ENCODE results near the gene KCTD19.

The KCTD19 gene

DNA sequence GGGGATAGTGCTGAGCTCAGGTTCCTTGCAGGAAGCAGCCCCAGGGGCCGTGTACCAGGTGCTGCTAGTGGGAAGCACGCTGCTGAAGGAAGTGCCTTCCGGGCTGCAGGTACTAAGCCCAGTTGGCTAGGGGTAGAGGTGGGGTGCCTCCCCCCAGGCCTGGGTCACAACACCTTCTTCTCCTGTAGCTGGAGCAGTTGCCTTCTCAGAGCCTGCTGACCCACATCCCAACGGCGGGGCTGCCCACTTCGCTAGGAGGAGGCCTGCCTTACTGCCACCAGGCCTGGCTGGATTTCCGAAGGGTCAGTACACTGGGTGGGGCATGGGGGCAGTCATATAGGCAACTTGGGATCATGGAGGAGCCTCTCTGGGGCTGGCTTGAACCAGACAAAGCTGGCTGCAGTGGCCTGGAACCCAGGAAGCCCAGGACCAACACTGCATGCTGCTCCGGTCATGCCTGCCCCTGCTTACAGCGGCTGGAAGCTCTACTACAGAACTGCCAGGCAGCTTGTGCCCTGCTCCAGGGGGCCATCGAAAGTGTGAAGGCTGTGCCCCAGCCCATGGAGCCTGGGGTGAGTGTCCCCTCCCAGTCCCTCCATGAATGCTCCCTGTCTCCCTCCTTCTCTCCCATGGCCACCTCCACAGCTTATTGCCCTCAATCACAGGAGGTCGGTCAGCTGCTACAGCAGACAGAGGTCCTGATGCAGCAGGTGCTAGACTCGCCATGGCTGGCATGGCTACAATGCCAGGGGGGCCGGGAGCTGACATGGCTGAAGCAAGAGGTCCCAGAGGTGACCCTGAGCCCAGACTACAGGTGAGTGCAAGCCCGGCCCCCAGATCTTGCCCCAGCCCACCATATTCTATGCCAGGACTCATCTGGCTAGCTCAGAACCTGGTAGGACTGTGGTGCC, 44.8 kb downstream of the KCTD19 start:
- TF ChIP-seq GATA3 (IDR thresholded peaks at IDR 0.05; ENCODE audit: low read depth, low read length) (no peak), GATA2 (IDR thresholded peaks at IDR 0.05; ENCODE audit: low read depth, low read length) (no peak)

DNA sequence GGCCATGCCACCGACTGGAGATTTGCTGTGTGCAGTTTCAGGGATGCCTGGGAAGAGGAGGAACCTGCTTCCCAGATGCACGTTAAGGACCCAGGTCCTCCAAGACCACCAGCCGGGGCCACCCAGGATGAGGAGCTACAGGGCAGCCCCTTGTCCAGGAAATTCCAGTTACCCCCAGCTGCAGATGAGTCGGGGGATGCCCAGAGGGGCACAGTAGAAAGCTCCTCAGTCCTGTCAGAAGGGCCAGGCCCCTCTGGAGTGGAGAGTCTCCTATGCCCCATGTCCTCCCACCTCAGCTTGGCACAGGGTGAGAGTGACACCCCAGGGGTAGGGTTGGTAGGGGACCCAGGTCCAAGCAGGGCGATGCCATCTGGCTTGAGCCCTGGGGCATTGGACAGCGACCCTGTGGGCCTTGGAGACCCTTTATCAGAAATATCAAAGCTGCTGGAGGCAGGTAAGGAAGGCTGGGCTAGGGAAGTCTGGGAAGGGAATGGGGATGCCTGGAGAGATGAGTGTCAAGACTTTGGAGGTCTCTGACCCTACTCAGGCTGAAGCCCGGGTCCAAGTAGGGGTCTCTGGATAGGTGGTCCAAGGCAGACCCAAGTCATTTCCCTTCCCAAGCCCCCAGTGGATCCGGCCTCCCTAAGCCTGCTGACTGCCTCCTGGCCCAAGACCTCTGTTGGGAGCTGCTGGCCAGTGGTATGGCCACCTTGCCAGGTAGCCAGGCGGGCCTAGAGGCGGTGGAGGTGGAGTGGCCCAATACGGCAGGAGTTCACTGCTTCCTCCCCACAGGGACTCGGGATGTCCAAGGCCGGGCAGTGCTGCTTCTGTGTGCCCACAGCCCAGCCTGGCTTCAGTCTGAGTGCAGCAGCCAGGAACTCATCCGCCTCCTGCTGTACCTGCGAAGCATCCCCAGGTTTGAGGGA, 46.2 kb downstream of the KCTD19 start:
- TF ChIP-seq GATA3 (IDR thresholded peaks at IDR 0.05; ENCODE audit: low read depth, low read length) (no peak), GATA2 (IDR thresholded peaks at IDR 0.05; ENCODE audit: low read depth, low read length) (no peak)

DNA sequence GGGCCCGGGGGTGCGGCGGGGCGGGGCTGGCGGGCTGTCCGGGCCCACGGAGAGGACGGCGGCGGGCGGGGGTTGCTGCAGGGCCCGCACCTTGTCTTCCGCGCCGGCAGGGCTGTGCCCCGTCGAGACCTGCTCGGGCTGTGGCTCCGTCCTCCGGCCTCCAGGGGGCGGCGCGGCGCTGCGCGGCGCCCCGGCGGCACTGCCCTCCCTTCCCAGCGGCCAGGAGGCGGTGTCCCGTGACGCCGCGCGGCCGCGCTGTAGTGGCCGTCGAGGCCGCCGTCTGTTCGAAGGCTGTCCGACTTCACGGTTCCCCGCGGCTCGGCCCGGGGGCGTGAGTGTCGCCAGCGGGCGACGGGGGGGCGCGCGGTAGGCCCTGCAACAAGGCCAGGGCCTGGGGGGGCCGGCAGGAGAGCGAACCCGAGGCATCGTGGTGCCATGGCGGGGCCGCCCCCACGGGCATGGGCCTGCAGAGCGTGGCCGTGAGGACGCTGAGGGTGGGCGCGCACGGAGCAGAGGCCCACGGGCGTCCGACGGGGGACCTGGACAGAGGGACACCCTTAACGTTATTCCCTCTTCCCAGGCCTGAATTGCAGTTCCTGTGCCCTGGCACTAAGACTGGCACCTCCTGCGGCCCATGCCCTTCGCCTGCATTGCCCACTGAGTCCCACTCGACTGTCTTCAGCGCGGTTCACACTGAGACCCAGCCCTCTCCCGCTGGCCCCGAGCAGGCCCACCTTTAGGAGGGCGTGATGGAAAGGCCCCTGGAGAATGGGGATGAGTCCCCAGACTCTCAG, 47.0 kb downstream of the KCTD19 start, which contains the start of gene PLEKHG4:
Gene PLEKHG4, plus strand, starts transcription at position 237 of the 794 bp plus-strand sequence. Its CDS starts 513 bp downstream, at position 750.
- no peak for TF ChIP-seq GATA3 (IDR thresholded peaks at IDR 0.05; ENCODE audit: low read depth, low read length)
- no peak for TF ChIP-seq GATA2 (IDR thresholded peaks at IDR 0.05; ENCODE audit: low read depth, low read length)

DNA sequence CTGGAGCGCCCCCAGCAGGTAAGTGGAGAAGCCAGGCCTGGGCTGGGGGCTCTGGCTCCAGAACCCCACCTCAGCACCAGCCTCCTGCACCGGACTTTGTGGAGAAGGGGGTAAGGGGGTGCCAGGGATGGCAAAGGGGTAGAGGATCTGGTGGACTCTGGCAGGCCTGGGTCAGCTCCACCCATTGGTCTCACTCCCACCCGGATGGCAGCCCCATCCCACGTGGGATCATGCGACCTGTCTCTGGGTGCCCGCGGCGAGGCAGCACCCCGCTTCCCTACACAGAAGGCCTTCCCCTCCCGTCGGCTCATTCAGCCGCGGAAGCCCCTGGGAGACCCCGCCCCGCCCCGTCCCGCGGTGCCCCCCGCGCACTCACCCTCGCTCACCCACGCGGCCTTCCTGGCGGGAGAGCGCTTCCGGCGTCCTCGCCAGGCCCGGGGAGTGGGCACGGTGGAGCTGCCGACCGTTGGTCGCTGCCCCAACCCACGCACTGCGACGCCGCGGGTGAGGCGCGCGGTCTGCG, 47.7 kb downstream of the KCTD19 start:
- TF ChIP-seq GATA2 (IDR thresholded peaks at IDR 0.05; ENCODE audit: low read depth, low read length) (no peak), GATA3 (IDR thresholded peaks at IDR 0.05; ENCODE audit: low read depth, low read length) (no peak)

DNA sequence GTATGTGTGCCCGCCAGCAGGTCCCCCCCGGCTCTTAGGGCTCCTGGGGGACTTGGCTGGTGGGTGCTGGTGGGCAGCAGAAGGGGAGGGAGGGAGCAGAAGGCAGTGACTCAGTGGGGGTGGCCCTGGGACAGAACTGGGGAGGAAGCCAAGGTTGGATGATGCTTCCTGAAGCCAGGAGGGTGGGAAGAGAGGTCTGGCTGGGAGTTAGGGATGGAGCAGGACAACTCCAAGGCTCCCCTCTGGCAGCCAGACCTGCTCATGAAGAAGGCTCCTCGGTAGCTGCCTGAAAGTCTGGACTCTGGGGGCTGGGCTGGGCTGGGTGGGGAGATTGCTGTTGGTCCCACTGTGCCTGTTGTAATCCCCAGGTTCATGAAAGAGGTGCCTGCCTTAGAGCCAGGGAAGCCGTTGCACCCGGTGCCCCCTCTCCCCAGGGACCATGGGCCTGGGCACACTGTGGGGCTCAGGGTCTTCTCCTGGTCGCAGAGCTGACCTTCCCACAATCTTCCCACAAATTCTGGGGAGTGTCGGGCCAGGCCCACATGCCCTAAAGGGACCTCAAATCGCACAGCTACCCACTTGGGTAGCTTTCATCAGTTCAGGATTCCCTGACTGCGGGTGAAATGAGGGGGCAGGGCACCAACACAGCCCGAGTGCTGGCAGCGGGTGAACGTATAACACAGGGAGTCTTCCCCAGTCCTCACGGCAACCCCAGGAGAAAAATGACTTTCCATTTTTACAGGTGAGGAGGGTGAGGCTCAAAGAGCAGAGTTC, 48.4 kb downstream of the KCTD19 start:
- TF ChIP-seq GATA3 (IDR thresholded peaks at IDR 0.05; ENCODE audit: low read depth, low read length) (no peak), GATA2 (IDR thresholded peaks at IDR 0.05; ENCODE audit: low read depth, low read length) (no peak)

DNA sequence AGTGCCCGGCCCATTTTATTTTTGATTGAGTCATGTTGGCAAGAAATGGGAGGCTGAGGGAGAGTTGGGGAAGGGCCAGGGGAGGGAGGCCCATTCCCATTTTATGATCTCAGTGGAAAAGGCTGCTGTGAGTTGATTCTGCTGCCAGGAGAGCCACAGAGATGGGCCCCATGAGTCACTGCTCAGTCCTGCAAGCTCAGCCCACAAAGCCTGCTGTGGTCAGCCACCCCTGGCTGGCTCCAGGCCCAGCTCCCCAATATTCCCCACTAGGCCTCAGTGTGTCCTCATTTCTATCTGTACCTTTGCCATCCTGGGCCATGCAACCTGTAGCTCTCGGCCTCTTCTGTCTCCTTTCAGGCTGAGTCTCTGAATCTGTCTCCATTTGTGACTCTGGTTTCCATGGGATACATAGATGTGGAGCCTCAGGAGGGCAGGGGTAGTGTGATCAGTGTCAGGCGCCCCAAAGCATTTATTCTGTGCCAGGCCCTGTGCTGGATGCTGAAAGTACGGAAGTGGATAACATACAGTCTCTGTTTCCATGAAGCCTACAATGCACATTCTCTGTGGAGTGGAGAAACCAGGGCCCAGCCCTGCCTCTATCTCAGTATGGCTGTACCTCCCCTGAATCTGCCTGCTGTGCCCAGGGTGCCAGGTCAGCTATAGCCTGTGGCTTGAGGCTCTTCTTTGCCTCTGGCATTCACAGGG, 49.1 kb downstream of the KCTD19 start:
- TF ChIP-seq GATA3 (IDR thresholded peaks at IDR 0.05; ENCODE audit: low read depth, low read length), result no peak
- no peak for TF ChIP-seq GATA2 (IDR thresholded peaks at IDR 0.05; ENCODE audit: low read depth, low read length)

DNA sequence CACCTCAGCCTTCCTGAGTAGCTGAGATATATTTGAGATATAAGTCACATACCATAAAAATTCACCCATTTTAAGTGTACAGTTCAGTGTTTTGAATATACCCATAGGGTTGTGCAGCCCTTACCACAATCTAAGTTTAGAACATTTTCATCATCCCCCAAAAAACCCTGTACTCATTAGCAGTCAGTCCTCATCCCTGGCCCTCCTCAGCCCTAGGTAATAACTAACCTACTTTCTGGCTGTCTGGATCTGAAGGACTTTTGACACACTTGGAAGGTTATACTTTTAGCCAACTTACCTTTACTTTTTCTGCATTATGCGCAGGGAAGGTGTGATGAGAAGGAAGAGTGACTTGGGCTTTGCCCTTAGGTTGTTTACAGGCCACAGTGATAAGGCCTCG, 51.2 kb downstream of the KCTD19 start:
- TF ChIP-seq GATA2 (IDR thresholded peaks at IDR 0.05; ENCODE audit: low read depth, low read length), result no peak
- TF ChIP-seq GATA3 (IDR thresholded peaks at IDR 0.05; ENCODE audit: low read depth, low read length), result no peak

DNA sequence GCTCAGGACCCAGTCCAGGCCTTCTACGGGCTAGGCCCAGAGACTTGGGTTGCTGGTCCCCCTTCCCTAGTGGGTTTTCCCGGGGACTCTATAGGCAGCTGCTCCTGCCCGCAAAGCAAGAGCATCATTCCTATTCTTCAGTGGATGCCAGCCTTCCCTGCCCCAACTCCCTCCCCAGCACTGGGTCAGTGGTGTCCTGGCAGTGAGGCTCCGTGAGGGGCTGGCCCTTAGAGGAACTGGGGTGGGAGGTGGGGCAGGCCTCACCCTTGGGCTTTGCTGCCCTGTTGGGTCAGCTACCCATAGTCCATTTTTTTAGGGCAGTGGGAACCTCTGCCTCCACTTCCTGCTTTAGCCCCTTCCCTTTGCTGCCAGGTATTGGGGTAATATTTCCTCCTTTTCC, 55.1 kb downstream of the KCTD19 start:
- TF ChIP-seq GATA2 (IDR thresholded peaks at IDR 0.05; ENCODE audit: low read depth, low read length) (no peak), GATA3 (IDR thresholded peaks at IDR 0.05; ENCODE audit: low read depth, low read length) (no peak)

DNA sequence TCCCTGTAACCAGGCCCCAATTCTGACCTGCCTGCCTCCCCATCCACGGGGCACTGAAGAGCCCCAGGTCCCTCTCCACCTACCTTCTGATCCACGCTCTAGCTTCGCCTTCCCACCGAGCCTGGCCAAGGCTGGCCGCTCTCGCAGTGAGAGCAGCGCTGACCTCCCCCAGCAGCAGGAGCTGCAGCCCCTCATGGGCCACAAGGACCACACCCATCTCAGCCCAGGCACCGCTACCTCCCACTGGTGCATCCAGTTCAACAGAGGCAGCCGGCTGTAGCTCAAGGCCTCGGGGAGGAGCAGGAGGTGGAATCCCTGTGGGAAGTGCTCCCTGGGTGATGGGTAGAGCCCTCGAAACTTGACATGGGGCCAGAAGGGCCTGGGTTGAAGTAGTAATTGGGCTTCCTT, 55.6 kb downstream of the KCTD19 start:
- no peak for TF ChIP-seq GATA2 (IDR thresholded peaks at IDR 0.05; ENCODE audit: low read depth, low read length)
- no peak for TF ChIP-seq GATA3 (IDR thresholded peaks at IDR 0.05; ENCODE audit: low read depth, low read length)

DNA sequence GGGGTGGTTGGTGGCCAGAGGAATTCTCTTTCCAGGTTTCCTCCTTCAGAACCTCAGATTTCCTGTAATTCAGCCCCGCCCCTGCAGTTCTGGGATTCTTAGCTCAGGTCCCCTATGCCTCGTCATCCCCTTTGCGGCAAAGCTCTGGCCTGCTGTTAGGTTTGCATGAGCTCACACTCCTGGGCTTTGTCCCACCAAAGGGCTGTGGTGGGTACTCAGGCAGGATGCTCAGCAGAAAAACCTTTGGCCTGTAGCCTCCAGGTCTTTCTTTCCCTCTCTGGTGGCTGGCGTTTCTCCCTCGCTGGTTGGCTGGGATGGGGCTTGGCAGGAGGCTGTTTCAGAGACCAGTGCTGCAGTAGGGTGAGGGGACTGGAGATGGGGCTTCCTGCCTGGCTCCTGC, 56.8 kb downstream of the KCTD19 start:
- TF ChIP-seq GATA3 (IDR thresholded peaks at IDR 0.05; ENCODE audit: low read depth, low read length) (no peak), GATA2 (IDR thresholded peaks at IDR 0.05; ENCODE audit: low read depth, low read length) (no peak)

DNA sequence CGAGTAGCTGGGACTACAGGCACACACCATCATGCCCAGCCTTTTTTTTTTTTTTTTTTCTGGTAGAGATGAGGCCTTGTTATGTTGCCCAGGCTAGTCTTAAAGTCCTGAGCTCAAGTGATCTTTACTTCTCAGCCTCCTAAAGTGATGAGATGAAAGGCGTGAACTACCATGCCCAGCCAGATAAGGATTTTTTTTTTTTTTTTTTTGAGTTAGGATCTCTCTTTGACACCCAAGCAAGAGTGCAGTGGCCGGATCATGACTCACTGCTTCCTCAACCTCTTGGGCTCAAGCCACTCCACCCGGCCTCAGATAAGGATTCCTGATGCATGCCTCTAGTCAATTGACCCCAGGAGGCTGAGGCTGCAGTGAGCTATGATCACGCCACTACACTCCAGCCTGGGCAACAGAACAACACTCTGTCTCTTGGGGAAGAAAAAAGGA, 58.4 kb downstream of the KCTD19 start:
- TF ChIP-seq GATA3 (IDR thresholded peaks at IDR 0.05; ENCODE audit: low read depth, low read length), result no peak
- TF ChIP-seq GATA2 (IDR thresholded peaks at IDR 0.05; ENCODE audit: low read depth, low read length), result no peak

DNA sequence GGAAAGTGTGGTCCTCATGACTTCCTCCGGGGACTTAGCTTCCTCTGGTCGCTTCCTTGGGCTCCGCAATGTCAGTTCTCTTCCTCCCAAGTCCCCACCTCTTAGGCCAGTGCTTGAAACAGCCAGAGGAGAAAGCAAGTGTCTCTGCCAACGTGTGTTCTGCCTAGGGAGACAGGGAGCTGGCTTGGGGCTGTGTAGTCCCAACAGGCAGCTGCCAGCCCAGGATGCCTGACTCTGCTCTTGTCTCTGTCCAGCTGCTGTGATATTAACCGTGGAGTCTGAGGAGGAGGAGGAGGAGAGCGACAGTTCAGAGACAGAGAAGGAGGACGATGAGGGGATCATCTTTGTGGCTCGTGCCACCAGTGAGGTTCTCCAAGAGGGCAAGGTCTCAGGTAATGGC, 60.7 kb downstream of the KCTD19 start:
- TF ChIP-seq GATA2 (IDR thresholded peaks at IDR 0.05; ENCODE audit: low read depth, low read length) (no peak), GATA3 (IDR thresholded peaks at IDR 0.05; ENCODE audit: low read depth, low read length) (no peak)

Measured in SH-SY5Y (cell line).